ENCODE results near the gene ERRFI1. TPM values are rescaled to one million over a fixed set of nuclear protein-coding genes. Genes with fewer than 3 reads are reported as not detected.

Gene ERRFI1
- total RNA-seq, 1 donor from 2014 or later, result 3.1 TPM

- DNase-seq (ENCODE audit: low spot score), result no peak
- no peak overlapping the region for H3K4me3 Mint-ChIP-seq (ENCODE audit: low read depth)
- H3K27ac Mint-ChIP-seq, result no peak overlapping the region
- no peaks in the 10 kb centered on the region for H3K9me3 Mint-ChIP-seq
- H3K4me1 Mint-ChIP-seq (ENCODE audit: low read depth), result no peaks in the 10 kb centered on the region
- H3K27me3 Mint-ChIP-seq (ENCODE audit: low read depth), result no peaks in the 10 kb centered on the region
- peaks cover 5% of the 10 kb centered on the region for H3K36me3 Mint-ChIP-seq (ENCODE audit: low read depth)
- intact Hi-C loops (cut with micrococcal nuclease), result no loop called here
These were observed 23.2 kb downstream of the ERRFI1 start for GRCh38 chr1:8002921-8003320.

GRCh38 chr1:8002329-8002910 lies 23.7 kb downstream of the ERRFI1 start:
- intact Hi-C loops (cut with micrococcal nuclease), result no loop called here
- Mint-ChIP-seq H3K36me3 (ENCODE audit: low read depth) (peaks cover 7% of the 10 kb centered on the region), H3K27me3 (ENCODE audit: low read depth) (no peaks in the 10 kb centered on the region), H3K4me1 (ENCODE audit: low read depth) (no peaks in the 10 kb centered on the region), H3K27ac (no peak overlapping the region), H3K4me3 (ENCODE audit: low read depth) (no peak overlapping the region), H3K9me3 (no peaks in the 10 kb centered on the region)
- no peak for DNase-seq (ENCODE audit: low spot score)

- intact Hi-C loops (cut with micrococcal nuclease), result no loop called here
- H3K27ac Mint-ChIP-seq, result no peak overlapping the region
- no peak overlapping the region for H3K4me3 Mint-ChIP-seq (ENCODE audit: low read depth)
- H3K27me3 Mint-ChIP-seq (ENCODE audit: low read depth), result no peaks in the 10 kb centered on the region
- H3K36me3 Mint-ChIP-seq (ENCODE audit: low read depth), result peaks cover 9% of the 10 kb centered on the region
- DNase-seq (ENCODE audit: low spot score), result no peak
- peaks cover 4% of the 10 kb centered on the region for H3K4me1 Mint-ChIP-seq (ENCODE audit: low read depth)
- H3K9me3 Mint-ChIP-seq, result no peaks in the 10 kb centered on the region
These were observed 30.7 kb downstream of the ERRFI1 start for GRCh38 chr1:7995437-7995836.

GRCh38 chr1:7994827-7995226 lies 31.3 kb downstream of the ERRFI1 start:
- Mint-ChIP-seq H3K27ac (no peak overlapping the region), H3K9me3 (no peaks in the 10 kb centered on the region), H3K36me3 (ENCODE audit: low read depth) (peaks cover 15% of the 10 kb centered on the region), H3K4me3 (ENCODE audit: low read depth) (no peak overlapping the region), H3K4me1 (ENCODE audit: low read depth) (peaks cover 4% of the 10 kb centered on the region), H3K27me3 (ENCODE audit: low read depth) (no peaks in the 10 kb centered on the region)
- intact Hi-C loops (cut with micrococcal nuclease), result no loop called here
- no peak for DNase-seq (ENCODE audit: low spot score)

- intact Hi-C loops (cut with micrococcal nuclease), result no loop called here
- Mint-ChIP-seq H3K4me1 (ENCODE audit: low read depth) (peaks cover 6% of the 10 kb centered on the region), H3K36me3 (ENCODE audit: low read depth) (peaks cover 23% of the 10 kb centered on the region), H3K9me3 (no peaks in the 10 kb centered on the region), H3K27me3 (ENCODE audit: low read depth) (no peaks in the 10 kb centered on the region), H3K4me3 (ENCODE audit: low read depth) (no peak overlapping the region), H3K27ac (peak overlapping the region; percentile 1)
- no peak for DNase-seq (ENCODE audit: low spot score)
These were observed 32.3 kb downstream of the ERRFI1 start for GRCh38 chr1:7993593-7994479.

GRCh38 chr1:7992885-7993284 lies 33.2 kb downstream of the ERRFI1 start:
- intact Hi-C loops (cut with micrococcal nuclease), result no loop called here
- Mint-ChIP-seq H3K27me3 (ENCODE audit: low read depth) (no peaks in the 10 kb centered on the region), H3K4me1 (ENCODE audit: low read depth) (peaks cover 6% of the 10 kb centered on the region), H3K27ac (no peak overlapping the region), H3K4me3 (ENCODE audit: low read depth) (no peak overlapping the region), H3K9me3 (no peaks in the 10 kb centered on the region), H3K36me3 (ENCODE audit: low read depth) (peaks cover 22% of the 10 kb centered on the region)
- no peak for DNase-seq (ENCODE audit: low spot score)

- H3K27ac Mint-ChIP-seq, result no peak overlapping the region
- H3K4me1 Mint-ChIP-seq (ENCODE audit: low read depth), result peaks cover 6% of the 10 kb centered on the region
- DNase-seq (ENCODE audit: low spot score), result no peak
- H3K36me3 Mint-ChIP-seq (ENCODE audit: low read depth), result peaks cover 16% of the 10 kb centered on the region
- intact Hi-C loops (cut with micrococcal nuclease), result no loop called here
- no peak overlapping the region for H3K4me3 Mint-ChIP-seq (ENCODE audit: low read depth)
- H3K9me3 Mint-ChIP-seq, result no peaks in the 10 kb centered on the region
- H3K27me3 Mint-ChIP-seq (ENCODE audit: low read depth), result no peaks in the 10 kb centered on the region
These were observed 34.3 kb downstream of the ERRFI1 start for GRCh38 chr1:7991504-7992440.

GRCh38 chr1:7989762-7990428 lies 36.2 kb downstream of the ERRFI1 start:
- intact Hi-C loops (cut with micrococcal nuclease), result no loop called here
- H3K4me3 Mint-ChIP-seq (ENCODE audit: low read depth), result no peak overlapping the region
- H3K27ac Mint-ChIP-seq, result no peak overlapping the region
- H3K9me3 Mint-ChIP-seq, result no peaks in the 10 kb centered on the region
- peaks cover 6% of the 10 kb centered on the region for H3K4me1 Mint-ChIP-seq (ENCODE audit: low read depth)
- H3K27me3 Mint-ChIP-seq (ENCODE audit: low read depth), result no peaks in the 10 kb centered on the region
- peaks cover 33% of the 10 kb centered on the region for H3K36me3 Mint-ChIP-seq (ENCODE audit: low read depth)
- DNase-seq (ENCODE audit: low spot score), result no peak

- H3K36me3 Mint-ChIP-seq (ENCODE audit: low read depth), result peaks cover 46% of the 10 kb centered on the region
- no peaks in the 10 kb centered on the region for H3K9me3 Mint-ChIP-seq
- no peak overlapping the region for H3K4me3 Mint-ChIP-seq (ENCODE audit: low read depth)
- peaks cover 2% of the 10 kb centered on the region for H3K4me1 Mint-ChIP-seq (ENCODE audit: low read depth)
- intact Hi-C loops (cut with micrococcal nuclease), result no loop called here
- H3K27me3 Mint-ChIP-seq (ENCODE audit: low read depth), result no peaks in the 10 kb centered on the region
- no peak overlapping the region for H3K27ac Mint-ChIP-seq
- no peak for DNase-seq (ENCODE audit: low spot score)
These were observed 37.5 kb downstream of the ERRFI1 start for GRCh38 chr1:7988576-7988975.

- DNase-seq (ENCODE audit: low spot score), result no peak
- no peaks in the 10 kb centered on the region for H3K9me3 Mint-ChIP-seq
- peaks cover 4% of the 10 kb centered on the region for H3K4me1 Mint-ChIP-seq (ENCODE audit: low read depth)
- no peak overlapping the region for H3K27ac Mint-ChIP-seq
- H3K27me3 Mint-ChIP-seq (ENCODE audit: low read depth), result no peaks in the 10 kb centered on the region
- peaks cover 56% of the 10 kb centered on the region for H3K36me3 Mint-ChIP-seq (ENCODE audit: low read depth)
- intact Hi-C loops (cut with micrococcal nuclease), result no loop called here
- H3K4me3 Mint-ChIP-seq (ENCODE audit: low read depth), result no peak overlapping the region
These were observed 38.6 kb downstream of the ERRFI1 start for GRCh38 chr1:7987528-7987927.

- peaks cover 64% of the 10 kb centered on the region for H3K36me3 Mint-ChIP-seq (ENCODE audit: low read depth)
- H3K27me3 Mint-ChIP-seq (ENCODE audit: low read depth), result no peaks in the 10 kb centered on the region
- peak overlapping the region; percentile 6 for H3K27ac Mint-ChIP-seq
- H3K9me3 Mint-ChIP-seq, result no peaks in the 10 kb centered on the region
- no peak overlapping the region for H3K4me3 Mint-ChIP-seq (ENCODE audit: low read depth)
- intact Hi-C loops (cut with micrococcal nuclease), result no loop called here
- peaks cover 7% of the 10 kb centered on the region for H3K4me1 Mint-ChIP-seq (ENCODE audit: low read depth)
- no peak for DNase-seq (ENCODE audit: low spot score)
These were observed 40.1 kb downstream of the ERRFI1 start for GRCh38 chr1:7985851-7986612.

- peaks cover 66% of the 10 kb centered on the region for H3K36me3 Mint-ChIP-seq (ENCODE audit: low read depth)
These were observed 41.3 kb downstream of the ERRFI1 start for GRCh38 chr1:7984811-7985210.

More at GRCh38 chr1:7984811-7985210, 41.3 kb downstream of the ERRFI1 start:
- DNase-seq (ENCODE audit: low spot score), result no peak
- H3K4me3 Mint-ChIP-seq (ENCODE audit: low read depth), result no peak overlapping the region
- peaks cover 11% of the 10 kb centered on the region for H3K4me1 Mint-ChIP-seq (ENCODE audit: low read depth)
- no peak overlapping the region for H3K27ac Mint-ChIP-seq
- intact Hi-C loops (cut with micrococcal nuclease), result no loop called here
- H3K9me3 Mint-ChIP-seq, result no peaks in the 10 kb centered on the region
- H3K27me3 Mint-ChIP-seq (ENCODE audit: low read depth), result no peaks in the 10 kb centered on the region

Measured in activated T-helper 2 cell treated with anti-CD3 and anti-CD28 coated beads, Interferon-gamma antibody, Interleukin-2, Interleukin-4, amounts not matched to agents 10 μg/mL and 5 μg/mL and 100 μg/mL, durations not matched to agents 14 hours and 24 hours and 36 hours (primary cell).